ENCODE data around the gene STMN3.

The STMN3 gene

GRCh38 chr20:63592661-63593060 is 60.6 kb downstream of the STMN3 start:
- WGBS (ENCODE audit: insufficient coverage): 97% methylated on average over 13 of the region's 13 CpGs
- Histone ChIP-seq H3K27ac (ENCODE audit: insufficient read depth in 1 of 2, low read depth in 1 of 2, low read length in 2 of 2, poor library complexity in 1 of 2, severe bottlenecking in 2 of 2) (no peak overlapping the region), H3K9me3 (ENCODE audit: control extremely low read depth in 1 of 5, control insufficient read depth in 4 of 5, insufficient read depth in 2 of 5, low read depth in 1 of 5, low read length in 4 of 5) (no peaks in the 10 kb centered on the region), H3K4me1 (ENCODE audit: control extremely low read depth in 1 of 4, control insufficient read depth in 4 of 4, insufficient read depth in 4 of 4, low read length in 3 of 4) (peaks cover 0 to 14% (median 13%) of the 10 kb centered on the region in 4 experiments), H3K27me3 (replicated peaks in 2 of 5; ENCODE audit: control insufficient read depth in 4 of 5, insufficient read depth in 5 of 5, low read length in 4 of 5) (no peaks in the 10 kb centered on the region), H3K36me3 (ENCODE audit: control insufficient read depth in 4 of 4, insufficient read depth in 4 of 4, low read length in 3 of 4) (peaks cover 0 to 55% (median 38%) of the 10 kb centered on the region in 4 experiments), H3K4me3 (ENCODE audit: control insufficient read depth in 1 of 7, extremely low read depth in 1 of 7, insufficient read depth in 4 of 7, low read depth in 2 of 7, low read length in 6 of 7) (no peak overlapping the region)
- DNase-seq: no peak
- ChIA-PET POLR2A (no interaction called here), CTCF (no interaction called here)

DNA sequence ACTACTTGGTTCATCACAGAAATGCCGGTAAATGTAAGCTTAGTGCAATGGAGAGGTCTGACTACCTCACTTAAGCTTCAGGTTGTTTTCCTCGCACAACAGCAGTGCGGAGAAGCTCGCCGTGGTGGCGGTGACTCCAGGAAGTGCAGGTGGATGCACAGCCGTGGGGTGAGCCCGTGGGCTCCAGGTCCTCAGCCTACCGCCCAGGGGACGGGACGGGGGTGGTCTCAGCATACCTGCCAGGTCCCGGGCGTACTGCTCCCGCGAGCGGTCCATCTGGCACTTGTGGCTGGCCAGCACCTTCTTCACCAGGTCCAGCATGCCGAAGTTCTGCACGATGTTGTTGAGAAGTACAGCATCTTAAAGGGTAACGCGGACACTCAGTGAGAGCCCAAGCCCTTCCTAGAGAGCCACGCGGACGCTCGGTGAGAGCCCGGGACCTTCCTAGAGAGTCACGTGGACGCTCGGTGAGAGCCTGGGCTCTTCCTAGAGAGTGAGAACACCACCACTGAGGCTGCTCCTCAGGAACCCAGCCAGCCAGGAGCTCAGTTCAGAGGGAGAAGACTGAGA is 61.4 kb downstream of the STMN3 start:
- ChIA-PET CTCF (no interaction called here), POLR2A (no interaction called here)
- no peak for DNase-seq
- Histone ChIP-seq H3K4me3 (ENCODE audit: control insufficient read depth in 1 of 7, extremely low read depth in 1 of 7, insufficient read depth in 4 of 7, low read depth in 2 of 7, low read length in 6 of 7) (no peak overlapping the region), H3K4me1 (ENCODE audit: control extremely low read depth in 1 of 4, control insufficient read depth in 4 of 4, insufficient read depth in 4 of 4, low read length in 3 of 4) (peaks cover 0 to 22% (median 21%) of the 10 kb centered on the region in 4 experiments), H3K27ac (ENCODE audit: insufficient read depth in 1 of 2, low read depth in 1 of 2, low read length in 2 of 2, poor library complexity in 1 of 2, severe bottlenecking in 2 of 2) (no peak overlapping the region), H3K27me3 (replicated peaks in 2 of 5; ENCODE audit: control insufficient read depth in 4 of 5, insufficient read depth in 5 of 5, low read length in 4 of 5) (no peaks in the 10 kb centered on the region), H3K36me3 (ENCODE audit: control insufficient read depth in 4 of 4, insufficient read depth in 4 of 4, low read length in 3 of 4) (peaks cover 0 to 52% (median 34%) of the 10 kb centered on the region in 4 experiments), H3K9me3 (ENCODE audit: control extremely low read depth in 1 of 5, control insufficient read depth in 4 of 5, insufficient read depth in 2 of 5, low read depth in 1 of 5, low read length in 4 of 5) (no peaks in the 10 kb centered on the region)
- 97% methylated on average over 27 of the region's 28 CpGs for WGBS (ENCODE audit: insufficient coverage)

- Histone ChIP-seq H3K27me3 (replicated peaks in 2 of 5; ENCODE audit: control insufficient read depth in 4 of 5, insufficient read depth in 5 of 5, low read length in 4 of 5) (no peaks in the 10 kb centered on the region), H3K36me3 (ENCODE audit: control insufficient read depth in 4 of 4, insufficient read depth in 4 of 4, low read length in 3 of 4) (peaks cover 0 to 49% (median 32%) of the 10 kb centered on the region in 4 experiments), H3K27ac (ENCODE audit: insufficient read depth in 1 of 2, low read depth in 1 of 2, low read length in 2 of 2, poor library complexity in 1 of 2, severe bottlenecking in 2 of 2) (no peak overlapping the region), H3K4me1 (ENCODE audit: control extremely low read depth in 1 of 4, control insufficient read depth in 4 of 4, insufficient read depth in 4 of 4, low read length in 3 of 4) (peaks cover 0 to 25% (median 25%) of the 10 kb centered on the region in 4 experiments), H3K4me3 (ENCODE audit: control insufficient read depth in 1 of 7, extremely low read depth in 1 of 7, insufficient read depth in 4 of 7, low read depth in 2 of 7, low read length in 6 of 7) (no peak overlapping the region), H3K9me3 (ENCODE audit: control extremely low read depth in 1 of 5, control insufficient read depth in 4 of 5, insufficient read depth in 2 of 5, low read depth in 1 of 5, low read length in 4 of 5) (no peaks in the 10 kb centered on the region)
- POLR2A ChIA-PET: no interaction called here
- 96% methylated on average over 4 of the region's 4 CpGs for WGBS (ENCODE audit: insufficient coverage)
- no peak for DNase-seq
- CTCF ChIA-PET: interaction anchor here (0.5 kb wide), 1 partner anchor 391 kb away, joined by 3 read pairs; no protein-coding TSS in a partner anchor
Observed at GRCh38 chr20:63591147-63591533, 62.1 kb downstream of the STMN3 start.

- WGBS (ENCODE audit: insufficient coverage): 96% methylated on average over 39 of the region's 52 CpGs
- ChIA-PET POLR2A (no interaction called here), CTCF (interaction anchor here (0.5 to 1.0 kb wide), 2 partner anchors 9 to 392 kb away, joined by 3 read pairs; no protein-coding TSS in a partner anchor)
- DNase-seq: no peak
- Histone ChIP-seq H3K9me3 (ENCODE audit: control extremely low read depth in 1 of 5, control insufficient read depth in 4 of 5, insufficient read depth in 2 of 5, low read depth in 1 of 5, low read length in 4 of 5) (no peaks in the 10 kb centered on the region), H3K27me3 (replicated peaks in 2 of 5; ENCODE audit: control insufficient read depth in 4 of 5, insufficient read depth in 5 of 5, low read length in 4 of 5) (no peaks in the 10 kb centered on the region), H3K4me1 (ENCODE audit: control extremely low read depth in 1 of 4, control insufficient read depth in 4 of 4, insufficient read depth in 4 of 4, low read length in 3 of 4) (peaks cover 0 to 26% (median 25%) of the 10 kb centered on the region in 4 experiments), H3K36me3 (ENCODE audit: control insufficient read depth in 4 of 4, insufficient read depth in 4 of 4, low read length in 3 of 4) (peaks cover 0 to 43% (median 30%) of the 10 kb centered on the region in 4 experiments), H3K27ac (ENCODE audit: insufficient read depth in 1 of 2, low read depth in 1 of 2, low read length in 2 of 2, poor library complexity in 1 of 2, severe bottlenecking in 2 of 2) (no peak overlapping the region), H3K4me3 (ENCODE audit: control insufficient read depth in 1 of 7, extremely low read depth in 1 of 7, insufficient read depth in 4 of 7, low read depth in 2 of 7, low read length in 6 of 7) (no peak overlapping the region)
Observed at GRCh38 chr20:63590218-63591146, 62.7 kb downstream of the STMN3 start.

All from common myeloid progenitor, CD34-positive (primary cell).